KG1 (cell line): ENCODE results near the gene SS18L1.

Experiments
- DNase-seq: peaks from one replicate; lab custom pipeline; 2025; lab: John Stamatoyannopoulos, UW

The SS18L1 gene

DNA sequence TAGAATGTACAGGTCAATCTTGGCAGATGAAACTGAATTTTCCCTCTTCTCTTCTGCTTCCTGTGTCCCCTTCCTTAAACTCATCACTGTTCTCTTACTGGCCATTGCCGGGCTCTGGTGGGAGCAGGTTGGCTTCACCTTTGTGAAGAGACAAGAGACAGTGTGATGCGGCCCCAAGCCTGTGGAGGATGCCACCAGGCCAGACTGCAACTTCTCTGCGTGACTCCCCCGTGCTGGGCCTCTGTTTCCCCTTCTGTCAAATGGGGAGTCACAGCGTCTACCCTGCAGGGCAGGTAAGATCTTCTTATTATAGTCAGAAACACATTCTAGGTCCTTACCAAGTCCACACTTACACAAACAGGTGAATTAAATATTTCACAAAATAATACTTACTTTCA is 23.2 kb upstream of the SS18L1 start:
- no peak for DNase-seq

DNA sequence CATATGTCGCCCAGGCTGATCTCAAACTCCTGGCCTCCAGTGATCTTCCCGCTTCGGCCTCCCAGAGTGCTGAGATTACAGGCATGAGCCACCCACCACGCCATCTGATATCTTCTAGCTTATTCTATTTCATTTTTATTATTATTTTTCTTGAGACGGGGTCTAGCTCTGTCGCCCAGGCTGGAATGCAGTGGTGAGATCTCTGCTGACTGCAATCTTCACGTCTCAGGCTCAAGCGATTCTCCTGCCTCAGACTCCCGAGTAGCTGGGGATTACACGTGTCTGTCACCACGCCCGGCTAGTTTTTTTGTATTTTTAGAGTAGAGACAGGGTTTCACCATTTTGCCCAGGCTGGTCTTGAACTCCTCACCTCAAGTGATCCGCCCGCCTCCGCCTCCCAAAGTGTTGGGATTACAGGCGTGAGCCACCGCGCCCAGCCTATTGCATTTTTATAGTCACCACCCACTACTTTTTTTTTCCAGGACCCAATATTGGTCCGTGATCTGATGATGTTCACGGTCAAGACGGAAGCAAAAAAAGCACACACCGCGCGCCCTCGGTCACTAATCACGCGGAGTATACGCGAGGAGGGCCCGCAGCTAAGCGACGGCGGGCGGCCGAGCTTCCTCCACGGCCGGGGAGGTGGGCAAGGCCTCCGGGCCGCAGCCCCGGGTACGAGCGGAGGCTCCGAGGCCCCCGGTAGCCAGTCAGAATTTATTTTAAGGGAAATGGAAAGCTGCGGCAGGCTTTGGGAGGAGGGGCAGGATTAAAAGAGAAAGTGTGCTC is 22.4 kb upstream of the SS18L1 start:
- DNase-seq = no peak

DNA sequence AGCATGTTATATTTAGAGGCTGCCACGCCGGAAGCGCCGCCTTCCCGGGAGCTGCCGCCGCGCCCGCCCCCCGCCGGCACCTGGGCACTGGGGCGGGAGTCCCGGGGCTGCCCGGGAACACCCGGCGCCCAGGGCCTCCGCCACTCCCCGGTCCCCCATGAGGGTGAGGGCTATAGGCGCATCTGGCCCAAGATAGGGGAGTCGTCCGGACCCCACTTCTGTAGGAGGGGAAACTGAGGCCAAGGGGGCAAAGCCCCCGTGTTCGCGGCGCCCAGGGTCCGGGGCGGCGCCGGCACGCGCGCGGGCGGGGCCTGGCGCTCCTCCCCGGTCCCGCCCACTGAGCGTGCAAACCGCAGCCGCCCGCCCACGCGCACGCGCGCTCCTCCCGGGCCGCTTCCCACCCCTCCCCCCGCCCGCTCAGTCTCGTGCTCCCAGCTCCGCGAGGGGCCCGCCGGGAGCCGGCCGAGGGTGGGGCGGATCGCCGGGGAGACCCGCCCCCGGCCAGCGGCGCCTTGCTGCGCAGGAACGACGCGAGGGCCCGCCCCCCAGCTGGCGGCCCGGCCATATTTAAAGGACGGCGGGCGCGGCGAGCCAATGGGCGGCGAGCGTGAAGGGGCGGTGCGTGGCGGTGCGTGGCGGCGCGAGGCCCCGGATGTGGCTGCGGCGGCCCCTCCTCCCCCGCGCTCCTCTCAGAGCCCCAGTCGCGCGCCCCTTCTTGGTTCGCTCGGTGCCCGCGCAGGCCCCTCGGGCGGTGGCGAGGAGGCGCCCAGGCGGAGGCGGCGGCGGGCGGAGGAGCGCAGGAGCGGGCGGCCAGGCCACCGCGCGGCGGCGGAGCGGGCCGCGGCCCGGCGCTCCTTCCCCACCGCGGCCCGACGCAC is 21.6 kb upstream of the SS18L1 start, which contains the start of gene LSM14B:
Gene LSM14B, plus strand, starts transcription at position 700 of the 878 bp plus-strand sequence. CDS start 192 bp downstream, outside the sequence.
- peak; percentile 90 for DNase-seq

DNA sequence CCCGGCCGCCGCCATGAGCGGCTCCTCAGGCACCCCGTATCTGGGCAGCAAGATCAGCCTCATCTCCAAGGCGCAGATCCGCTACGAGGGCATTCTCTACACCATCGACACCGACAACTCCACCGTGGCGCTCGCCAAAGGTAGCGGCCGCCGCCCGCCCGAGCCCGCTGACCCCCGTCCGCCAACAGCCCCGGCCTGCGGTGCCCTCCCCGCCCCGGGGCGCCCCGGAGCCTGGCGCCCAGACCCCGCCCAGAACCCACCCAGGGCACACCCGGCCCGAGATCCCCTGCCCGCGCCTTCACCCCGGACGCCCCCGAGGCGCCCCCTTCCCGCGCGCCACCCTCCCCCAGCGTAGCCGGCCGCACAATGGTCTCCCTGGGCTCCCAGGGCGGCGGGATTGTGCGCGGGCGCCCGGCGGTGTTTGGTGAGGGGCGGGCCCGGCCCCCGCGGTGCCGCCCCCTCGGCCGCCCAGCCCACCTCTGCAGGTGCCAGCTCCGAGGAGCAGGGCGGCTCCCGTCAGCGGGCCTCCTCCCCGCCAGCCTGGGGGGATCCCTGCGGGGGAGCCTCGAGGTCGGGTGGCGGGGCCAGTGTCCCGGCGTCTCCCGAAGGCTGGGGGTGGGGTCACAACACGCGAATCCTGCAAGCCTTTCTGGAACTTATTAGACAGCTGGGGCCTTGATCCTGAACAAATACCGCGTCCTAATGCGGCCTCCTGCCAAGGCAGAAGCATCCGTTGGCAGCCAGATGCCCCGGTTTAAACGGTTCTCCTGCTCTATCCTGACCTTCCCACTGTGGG is 20.7 kb upstream of the SS18L1 start:
- no peak for DNase-seq

DNA sequence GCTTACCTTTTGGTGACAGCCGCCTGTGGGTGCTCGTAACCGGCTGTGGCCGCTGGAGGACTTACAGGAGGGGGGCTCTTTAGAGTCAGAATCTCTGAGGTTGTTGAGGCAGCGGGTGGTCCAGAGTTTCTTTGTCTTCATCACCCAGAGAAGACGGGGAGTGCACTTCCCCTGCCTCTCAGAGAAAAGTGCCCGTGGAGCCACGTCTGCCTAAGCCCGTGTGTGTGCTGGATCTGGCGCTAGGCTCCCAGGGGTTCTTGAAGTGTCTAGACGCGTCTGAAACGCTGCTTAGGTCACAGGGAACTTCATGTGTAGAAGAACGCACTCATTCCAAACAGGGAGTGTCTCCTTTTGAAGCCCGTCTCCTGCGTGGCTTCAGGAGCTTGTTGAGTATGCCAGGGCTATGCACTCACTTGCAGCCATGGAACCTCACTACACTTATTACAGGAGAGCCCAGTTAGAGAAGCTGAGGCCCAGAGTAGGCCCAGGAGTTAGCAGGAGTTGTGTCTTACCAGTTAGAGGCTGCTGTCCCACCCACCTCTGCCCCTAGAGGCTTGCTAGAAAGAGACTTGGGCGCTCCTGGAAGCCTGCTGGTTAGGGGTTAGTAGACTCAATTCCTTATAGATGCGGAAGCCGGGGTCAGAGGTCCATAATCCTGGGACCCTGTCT is 20.0 kb upstream of the SS18L1 start:
- no peak for DNase-seq

DNA sequence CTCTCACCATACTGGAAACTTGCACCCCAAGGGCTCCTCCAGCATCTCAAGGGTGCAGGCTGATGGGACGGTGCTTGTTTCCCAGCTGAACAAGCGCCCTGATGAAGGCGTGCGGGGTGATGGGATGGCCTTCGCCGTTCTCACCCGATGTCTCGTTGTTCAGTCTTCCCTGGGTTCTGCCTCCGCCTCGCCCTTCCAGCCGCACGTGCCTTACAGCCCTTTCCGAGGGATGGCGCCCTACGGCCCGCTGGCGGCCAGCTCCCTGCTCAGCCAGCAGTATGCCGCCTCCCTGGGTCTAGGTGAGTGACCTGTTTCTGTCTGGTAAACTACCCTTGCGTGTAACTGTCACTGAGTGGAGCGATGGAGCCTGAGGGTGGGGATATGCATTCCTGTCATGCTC is 17.4 kb upstream of the SS18L1 start:
- no peak for DNase-seq

DNA sequence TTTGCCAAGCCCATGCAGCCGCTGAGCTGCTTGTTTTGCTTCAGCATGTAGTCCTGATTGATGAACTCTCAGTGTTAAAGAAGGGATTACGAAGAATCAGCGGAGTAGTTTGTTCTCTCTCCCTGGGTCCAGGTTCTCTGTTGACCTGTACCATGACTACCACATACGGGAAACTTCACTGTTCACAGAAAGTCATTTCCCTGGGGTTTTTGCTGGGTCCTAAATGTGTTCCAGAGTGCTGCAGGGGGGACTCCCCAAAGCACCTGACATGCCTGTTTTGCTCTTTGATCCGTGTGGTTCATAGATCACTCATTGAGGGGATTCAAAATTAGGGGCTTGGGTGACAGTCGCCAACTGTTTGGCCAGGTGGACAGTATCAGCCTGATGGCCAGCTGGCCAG is 15.8 kb upstream of the SS18L1 start:
- DNase-seq = no peak

DNA sequence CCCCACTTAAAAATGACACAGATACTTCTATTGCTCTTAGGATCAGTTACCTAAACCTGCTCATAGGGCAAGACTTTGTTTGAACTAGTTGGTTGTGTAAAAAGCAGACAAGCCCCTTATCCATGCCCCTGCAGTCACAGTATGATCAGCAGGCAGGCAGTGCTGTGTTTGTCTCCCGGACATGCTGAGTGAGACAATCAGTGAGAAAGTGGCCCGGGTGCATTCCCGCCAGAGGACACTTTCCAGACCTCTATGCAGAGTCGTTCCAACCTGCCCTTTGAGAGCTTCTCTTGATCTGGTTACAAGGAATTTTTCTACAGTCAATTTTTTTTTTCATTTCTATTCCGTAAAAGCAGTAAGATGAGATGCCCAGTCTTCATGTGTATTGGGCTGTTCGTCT is 15.1 kb upstream of the SS18L1 start:
- DNase-seq = no peak

DNA sequence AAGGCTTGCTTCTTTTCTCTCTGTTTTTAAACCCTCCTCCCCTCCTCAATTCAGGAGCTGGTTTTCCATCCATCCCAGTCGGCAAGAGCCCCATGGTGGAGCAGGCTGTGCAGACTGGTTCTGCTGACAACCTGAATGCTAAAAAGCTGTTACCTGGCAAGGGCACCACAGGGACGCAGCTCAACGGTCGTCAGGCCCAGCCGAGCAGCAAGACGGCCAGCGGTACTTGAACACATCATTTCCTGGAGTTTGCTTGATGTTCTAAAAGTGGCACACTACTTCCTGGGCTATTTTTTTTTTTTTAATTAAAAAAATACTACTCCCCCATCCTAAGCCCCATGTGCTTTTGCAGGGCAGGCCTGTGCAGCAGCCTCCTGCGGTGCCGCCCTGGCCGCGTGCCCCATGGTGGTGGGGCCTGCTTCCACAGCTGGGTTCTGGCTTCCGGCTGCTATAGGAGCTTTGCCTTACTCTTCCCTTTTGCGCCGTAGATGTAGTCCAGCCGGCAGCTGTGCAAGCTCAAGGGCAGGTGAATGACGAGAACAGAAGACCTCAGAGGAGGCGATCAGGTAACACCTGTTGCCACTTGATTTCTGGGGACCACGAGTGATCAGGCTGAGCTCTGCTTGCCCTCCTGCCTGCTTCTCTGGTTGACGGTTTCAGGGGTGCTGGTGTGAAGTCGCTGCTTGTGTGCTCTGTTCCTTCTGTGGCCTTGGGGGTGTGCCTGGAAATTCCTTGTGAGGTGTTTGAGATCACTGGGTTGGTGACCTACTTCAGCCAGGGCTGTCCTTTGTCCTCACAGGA is 13.6 kb upstream of the SS18L1 start:
- no peak for DNase-seq

DNA sequence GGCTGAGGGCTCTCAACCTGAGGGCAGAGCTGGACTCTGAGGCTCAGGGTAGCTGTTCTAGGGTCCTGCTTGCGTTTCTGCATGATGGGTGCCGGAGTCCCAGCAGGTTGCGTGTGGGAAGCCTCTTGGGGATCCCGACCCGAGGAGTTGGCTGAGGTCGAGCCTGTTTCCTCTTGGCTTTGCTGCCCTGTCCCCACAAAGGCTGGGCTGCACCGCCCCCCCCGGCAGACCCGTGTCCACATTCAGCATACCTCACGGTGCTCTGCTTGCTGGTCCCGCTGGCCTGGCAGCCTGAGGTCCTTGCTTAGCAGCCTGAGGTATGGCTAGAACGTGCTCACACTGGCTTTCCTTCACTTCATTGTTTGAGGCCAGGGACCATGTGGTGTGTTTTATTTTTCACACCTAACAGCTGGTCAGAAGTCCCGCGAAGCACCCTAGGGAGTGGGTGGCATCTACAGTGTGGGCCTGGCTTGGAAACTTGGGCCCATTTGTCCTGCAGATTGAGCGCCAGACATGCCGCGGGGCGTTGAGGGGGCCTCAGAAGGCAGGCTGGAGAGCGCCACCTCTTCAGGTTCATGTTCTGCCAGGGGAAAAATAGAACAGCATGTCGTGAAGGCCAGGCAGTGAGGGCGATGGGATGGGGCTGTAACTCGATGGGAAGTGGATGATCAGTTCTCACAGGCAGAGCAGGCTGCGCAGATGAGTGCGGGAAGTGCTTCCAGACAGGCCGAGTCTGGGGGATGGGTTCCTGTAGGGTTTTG is 11.8 kb upstream of the SS18L1 start:
- no peak for DNase-seq

DNA sequence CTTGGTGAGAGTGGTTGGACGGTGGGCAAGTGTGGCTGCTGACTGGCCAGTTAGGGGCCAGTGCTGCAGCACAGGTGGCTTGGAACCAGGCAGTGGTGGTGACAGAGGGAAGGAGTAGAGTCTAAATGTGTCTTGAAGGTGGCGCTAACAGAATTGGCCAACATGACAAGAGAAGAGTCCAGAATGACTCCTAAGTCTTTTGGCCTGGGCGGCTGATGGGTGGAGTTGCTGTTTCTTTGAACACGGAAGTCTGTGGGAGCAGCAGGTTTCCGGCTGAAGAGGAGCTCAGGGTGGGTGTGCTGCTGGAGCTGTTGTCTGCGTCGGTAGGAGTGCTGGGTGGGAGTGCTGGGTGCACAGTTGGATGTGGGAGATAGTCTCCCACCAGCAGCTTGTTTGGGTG is 11.1 kb upstream of the SS18L1 start:
- no peak for DNase-seq

DNA sequence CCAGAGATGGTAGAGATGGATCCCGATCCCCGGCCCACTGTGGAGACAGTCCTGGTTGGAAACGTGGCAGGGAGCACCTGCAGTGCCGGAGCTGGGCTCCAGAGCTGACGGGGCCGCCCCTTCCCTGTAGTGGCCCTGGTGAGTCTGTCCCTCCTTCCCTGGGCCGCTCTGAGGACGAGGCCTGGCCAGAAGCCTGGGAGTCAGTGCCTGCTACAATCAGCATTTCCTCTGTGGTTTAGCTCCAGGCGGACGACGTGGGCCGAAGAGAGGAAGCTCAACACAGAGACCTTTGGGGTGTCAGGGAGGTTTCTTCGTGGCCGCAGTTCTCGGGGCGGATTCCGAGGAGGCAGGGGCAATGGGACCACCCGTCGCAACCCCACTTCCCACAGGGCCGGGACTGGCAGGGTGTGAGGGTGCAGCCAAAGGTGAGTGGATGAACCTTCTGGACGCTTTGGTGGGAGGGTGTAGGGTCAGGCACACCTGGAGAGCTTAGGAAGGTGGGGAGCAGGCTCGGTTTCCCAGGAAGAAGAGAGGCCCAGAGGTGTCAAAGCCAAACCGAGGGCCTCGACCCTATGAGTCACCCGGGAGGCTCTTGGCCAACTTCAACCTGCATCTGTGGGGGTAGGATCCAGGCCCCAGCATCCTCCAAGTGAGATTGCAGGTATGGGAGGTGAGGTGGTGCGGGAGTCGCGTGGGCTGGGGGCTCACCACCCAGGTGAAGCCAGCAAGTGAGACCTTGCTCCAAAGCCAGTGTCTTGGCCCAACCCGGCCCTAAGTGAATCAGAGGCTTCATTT is 10.3 kb upstream of the SS18L1 start:
- no peak for DNase-seq

DNA sequence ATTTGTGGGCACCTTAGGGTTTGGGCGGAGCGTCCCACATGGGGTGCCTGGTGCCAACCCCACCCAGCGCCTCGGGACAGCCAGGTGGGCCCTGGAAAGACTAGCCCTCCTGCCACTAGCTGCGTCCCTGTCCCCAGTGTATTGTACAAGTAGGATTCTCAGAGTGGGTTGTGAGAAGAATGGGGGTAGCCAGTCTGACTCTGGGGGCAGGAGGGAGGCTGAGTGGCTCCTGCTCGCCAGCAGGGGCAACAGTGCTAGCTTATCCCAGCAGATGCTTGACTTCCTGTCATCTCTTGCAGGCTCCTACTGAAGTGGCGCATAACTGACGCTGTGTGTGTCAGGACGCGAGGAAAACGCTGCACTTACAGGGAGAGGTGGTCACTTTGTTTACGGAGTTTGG is 9.7 kb upstream of the SS18L1 start:
- no peak for DNase-seq

DNA sequence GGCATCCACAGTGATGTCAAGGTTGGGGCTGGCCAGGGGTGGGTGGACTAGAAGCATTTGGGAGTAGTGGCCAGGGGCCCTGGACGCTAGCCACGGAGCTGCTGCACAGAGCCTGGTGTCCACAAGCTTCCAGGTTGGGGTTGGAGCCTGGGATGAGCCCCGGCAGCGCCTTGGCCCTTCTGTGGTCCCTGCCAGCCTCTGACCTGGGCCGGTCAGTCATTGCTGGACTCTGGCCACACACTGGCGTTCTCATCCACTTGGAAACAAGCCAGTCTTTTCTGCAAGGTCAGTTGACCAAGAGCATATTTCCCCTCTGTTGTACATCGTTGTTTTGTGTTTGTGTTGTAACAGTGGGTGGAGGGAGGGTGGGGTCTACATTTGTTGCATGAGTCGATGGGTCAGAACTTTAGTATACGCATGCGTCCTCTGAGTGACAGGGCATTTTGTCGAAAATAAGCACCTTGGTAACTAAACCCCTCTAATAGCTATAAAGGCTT is 8.8 kb upstream of the SS18L1 start:
- no peak for DNase-seq

DNA sequence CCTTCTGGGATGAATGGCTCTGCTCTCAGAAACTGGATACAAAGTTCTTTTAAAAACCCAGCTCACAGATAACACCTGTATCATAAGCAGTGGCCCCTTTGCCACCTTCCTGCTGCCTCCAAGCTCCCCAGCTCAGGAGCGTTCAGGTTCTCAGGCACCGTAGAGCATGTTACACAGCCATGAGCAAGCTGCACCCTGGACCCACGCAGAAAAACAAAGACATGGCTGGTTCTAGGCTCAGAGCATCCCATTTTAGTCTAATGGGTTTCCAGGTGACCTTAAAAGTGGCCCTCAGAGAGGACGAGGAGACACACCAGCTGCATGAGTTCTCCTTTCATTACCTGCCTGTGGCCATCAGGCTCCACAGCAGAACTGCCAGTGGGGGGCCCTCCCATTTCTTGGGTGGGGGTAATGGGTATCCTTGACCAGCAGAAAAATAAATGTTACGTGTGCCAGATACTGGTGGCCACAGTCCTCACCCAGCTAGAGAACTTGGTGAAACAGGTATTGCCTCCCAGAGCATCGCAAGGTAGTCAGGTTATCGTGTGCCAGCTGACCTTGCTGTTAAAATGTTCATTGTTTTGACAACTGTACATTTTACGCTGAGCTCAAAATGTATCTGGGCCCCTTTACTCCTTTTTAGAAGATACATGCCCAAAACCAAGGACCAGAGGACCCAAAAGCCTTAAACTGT is 7.8 kb upstream of the SS18L1 start:
- DNase-seq = no peak

DNA sequence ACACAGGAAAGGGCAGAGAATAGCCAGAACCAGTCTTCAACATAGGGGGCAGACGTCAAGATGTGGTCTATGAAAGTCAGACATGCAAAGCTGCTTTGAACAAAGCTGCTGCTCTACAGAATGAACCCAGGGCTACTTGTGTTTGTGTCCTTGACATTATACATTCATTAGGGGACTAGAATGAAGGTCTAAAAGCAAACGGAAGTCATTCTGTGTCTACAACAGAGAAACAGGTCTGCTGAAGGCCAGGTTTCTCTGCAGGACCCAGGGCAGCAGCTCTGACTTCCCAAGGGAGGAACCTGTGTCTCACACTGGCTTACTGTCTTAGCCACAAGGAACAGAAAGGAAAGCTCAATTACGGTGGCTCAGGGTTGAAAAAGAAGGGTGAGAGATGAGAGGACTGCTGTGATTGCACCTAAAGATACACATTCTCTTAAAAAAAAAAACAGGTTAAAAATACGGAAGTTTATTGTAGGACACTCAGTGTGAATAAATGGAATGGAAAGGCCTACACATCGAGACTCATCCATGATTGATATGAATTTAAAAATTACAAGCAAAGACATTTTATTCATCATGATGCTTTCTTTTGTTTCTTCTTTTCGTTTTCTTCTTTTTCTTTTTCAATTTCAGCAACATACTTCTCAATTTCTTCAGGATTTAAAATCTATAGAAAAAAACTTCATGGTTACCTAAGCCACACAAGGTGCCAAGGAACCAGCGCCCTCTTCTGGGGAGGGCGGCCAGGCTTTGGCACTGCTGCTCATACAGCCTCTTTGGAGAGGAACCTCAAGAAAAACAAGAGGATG is 7.1 kb upstream of the SS18L1 start:
- peak; percentile 41 for DNase-seq

DNA sequence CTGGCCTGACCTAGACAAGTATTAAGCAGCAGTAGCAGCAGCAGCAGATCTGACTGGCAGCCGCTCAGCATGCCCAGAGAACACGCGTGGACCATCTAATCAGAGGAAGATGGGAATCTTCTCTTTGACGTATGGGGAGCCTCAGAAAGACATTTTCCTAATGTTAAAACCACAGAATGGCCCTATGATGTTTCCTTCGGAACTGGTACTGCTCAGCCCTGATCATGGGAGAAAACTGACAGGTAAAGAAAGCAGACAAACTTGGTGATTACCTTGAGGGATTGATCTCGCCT is 6.5 kb upstream of the SS18L1 start:
- DNase-seq = no peak
